Aorta (tissue), 5 donors: Measurements from ENCODE around the gene AVPI1. TPM values are rescaled to one million over a fixed set of nuclear protein-coding genes. Genes with fewer than 3 reads are reported as not detected.

ENCODE experiments used
- ATAC-seq: fragments of 200-7000 bp; cut with Tn5 transposase; one replicate; pipeline ENCODE4 v1.9.1; 2022; ENCODE audit warnings: moderate library complexity; ENCODE audit not compliant: low FRiP score
- DNase-seq, 2 donors: peaks; one replicate each; pipeline ENCODE4 v3.0.0-alpha.2; 2020
- H3K27ac ChIP-seq, 2 donors: one replicate each; pipeline ENCODE4 v1.5.1; 2013; ENCODE audit warnings: low read length in 2 of 2, mild to moderate bottlenecking in 2 of 2, moderate library complexity in 2 of 2, control low read depth in 1 of 2, inconsistent platforms in 1 of 2, low read depth in 1 of 2
- H3K27me3 ChIP-seq, 2 donors: one replicate each; pipeline ENCODE4 v1.6.1; 2013; ENCODE audit warnings: control low read depth in 1 of 2, low read length in 1 of 2, mild to moderate bottlenecking in 1 of 2, moderate library complexity in 1 of 2; ENCODE audit not compliant: insufficient read depth in 2 of 2, control insufficient read depth in 1 of 2
- H3K36me3 ChIP-seq, 2 donors: one replicate each; pipeline ENCODE4 v1.6.1; 2013; ENCODE audit warnings: control low read depth in 1 of 2, low read length in 1 of 2, mild to moderate bottlenecking in 1 of 2; ENCODE audit not compliant: insufficient read depth in 2 of 2, control insufficient read depth in 1 of 2
- H3K4me1 ChIP-seq, 2 donors: one replicate each; pipeline ENCODE4 v1.6.1; 2013; ENCODE audit warnings: low read length in 2 of 2, control low read depth in 1 of 2, mild to moderate bottlenecking in 1 of 2, moderate library complexity in 1 of 2; ENCODE audit not compliant: insufficient read depth in 2 of 2, control insufficient read depth in 1 of 2
- H3K4me3 ChIP-seq, 2 donors: one replicate each; pipeline ENCODE4 v1.5.1; 2013; ENCODE audit warnings: low read length in 2 of 2, control low read depth in 1 of 2, mild to moderate bottlenecking in 1 of 2
- H3K9me3 ChIP-seq: one replicate; pipeline ENCODE4 v1.6.1; 2013; ENCODE audit warnings: mild to moderate bottlenecking, low read length; ENCODE audit not compliant: control insufficient read depth
- WGBS, 2 donors: extraction: QIAGEN DNeasy Blood & Tissue Kit; methylation state at CpG; one replicate each; pipeline ENCODE4 v1.1.7; 2013; 5-methylcytosine and 5-hydroxymethylcytosine counted together
- intact Hi-C, 2 donors: fragments of 100-400 bp; cut with DNase I; formaldehyde crosslinking; loops; one replicate each; pipeline versions ENCODE4 v1.14.2 to v1.15.0; 2022
- polyA plus RNA-seq, 2 donors: library from polyadenylated mRNA; stranded (reverse); fragments of 200-250 nt; gene quantifications; one replicate each; pipeline ENCODE4 v1.2.3, GENCODE V29; 2013
- total RNA-seq, 2 donors: library from RNA; stranded (reverse); fragmentation: NEBNext Ultra II Directional; extraction: Animal tissue kit (Norgen Biotek cat#: 25700); gene quantifications; one replicate each; pipeline ENCODE4 v1.2.1, GENCODE V29; 2021
- donor health status: healthy with polysubstance abuse.
- donor health status: Bipolar disorder and iron deficiency.
- donor health status: DM: no; HTN: no; CAD: no.
- donor health status: DM: no; HTN: no; CAD: no.
- donor health status: DM: yes; HTN: yes; CAD: no.

The AVPI1 gene
- total and polyA plus RNA-seq, 4 donors, result 12.4 to 18.3 (median 16.1) TPM

DNA sequence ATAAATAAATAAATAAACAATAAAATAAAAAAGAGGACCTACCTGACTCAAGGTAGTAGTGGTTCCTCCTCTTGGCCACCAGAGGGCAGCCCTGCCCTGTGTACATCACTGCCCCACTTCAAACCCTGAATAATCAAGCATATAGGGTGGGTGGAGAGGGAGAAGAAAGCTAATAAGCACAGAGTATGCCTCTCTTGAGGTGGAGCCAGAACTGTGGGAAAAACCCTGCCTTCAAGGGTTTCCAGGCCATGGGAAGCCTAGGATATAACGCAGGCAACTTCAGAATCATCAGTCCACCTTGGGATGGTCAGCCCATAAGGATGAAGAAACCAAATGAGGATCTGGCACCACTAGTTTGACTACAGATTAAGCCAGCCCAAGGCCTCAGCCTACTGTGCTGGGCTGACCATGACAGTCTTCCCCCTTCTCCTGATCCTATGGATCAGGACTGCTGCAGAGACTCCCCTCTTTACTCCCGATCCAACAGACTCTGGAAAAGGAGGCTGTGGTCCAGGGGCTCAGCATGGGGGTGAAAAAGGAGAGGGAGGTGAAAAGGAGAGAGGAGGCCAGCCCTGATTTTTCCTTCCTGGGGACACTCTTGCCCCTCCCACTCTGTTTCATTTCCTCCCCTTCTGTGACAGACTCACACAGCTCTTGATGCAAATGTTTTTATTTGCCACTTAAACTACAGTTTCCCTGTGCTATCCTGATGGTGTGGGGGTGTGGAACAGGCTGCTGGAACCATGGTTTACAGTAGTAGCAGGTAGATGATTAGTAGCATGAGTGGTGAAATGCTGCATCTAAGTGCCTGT, 10.1 kb downstream of the AVPI1 start:
- intact Hi-C loops, result loop anchor here (2.0 kb wide), 1 partner anchor 54 kb away; no protein-coding TSS in a partner anchor
- DNase-seq, result no peak
- no peaks in the 10 kb centered on the region for H3K27me3 ChIP-seq
- no peak overlapping the region for H3K4me3 ChIP-seq
- WGBS, 2 donors, result 87 to 93% methylated on average over 2 of the region's 2 CpGs
- peak; percentile 72 for ATAC-seq
- H3K36me3 ChIP-seq, result peaks cover 4 to 13% of the 10 kb centered on the region in 2 donors
- no peaks in the 10 kb centered on the region for H3K9me3 ChIP-seq
- H3K27ac ChIP-seq, result no peak overlapping the region
- H3K4me1 ChIP-seq, result no peaks in the 10 kb centered on the region

DNA sequence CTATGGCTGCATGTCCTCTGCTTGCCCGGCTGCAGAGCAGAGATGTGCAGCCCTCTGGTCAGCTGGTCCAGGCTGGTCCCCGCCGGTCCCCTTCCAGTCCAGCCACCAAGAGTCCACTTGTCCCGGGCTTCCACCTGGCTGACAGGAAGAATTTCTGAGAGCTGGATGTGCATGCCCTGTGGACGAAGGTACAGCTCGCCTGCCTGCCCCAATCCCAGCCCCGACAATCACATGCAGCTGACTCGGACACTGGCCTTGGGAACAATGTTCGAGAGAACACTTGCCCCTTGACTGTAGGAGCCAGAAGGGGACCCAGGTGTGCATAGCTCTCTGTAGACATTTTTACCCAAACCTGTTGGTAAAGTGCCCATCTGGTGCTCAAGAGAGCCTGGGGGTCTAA, 11.8 kb downstream of the AVPI1 start:
- ATAC-seq (no peak), DNase-seq (no peak)
- Histone ChIP-seq H3K27ac (no peak overlapping the region), H3K4me1 (no peaks in the 10 kb centered on the region), H3K4me3 (no peak overlapping the region), H3K27me3 (no peaks in the 10 kb centered on the region), H3K36me3 (peaks cover 7 to 13% of the 10 kb centered on the region in 2 donors), H3K9me3 (no peaks in the 10 kb centered on the region)
- intact Hi-C loops, result no loop called here
- 86 to 96% methylated on average over 9 of the region's 9 CpGs for WGBS, 2 donors

DNA sequence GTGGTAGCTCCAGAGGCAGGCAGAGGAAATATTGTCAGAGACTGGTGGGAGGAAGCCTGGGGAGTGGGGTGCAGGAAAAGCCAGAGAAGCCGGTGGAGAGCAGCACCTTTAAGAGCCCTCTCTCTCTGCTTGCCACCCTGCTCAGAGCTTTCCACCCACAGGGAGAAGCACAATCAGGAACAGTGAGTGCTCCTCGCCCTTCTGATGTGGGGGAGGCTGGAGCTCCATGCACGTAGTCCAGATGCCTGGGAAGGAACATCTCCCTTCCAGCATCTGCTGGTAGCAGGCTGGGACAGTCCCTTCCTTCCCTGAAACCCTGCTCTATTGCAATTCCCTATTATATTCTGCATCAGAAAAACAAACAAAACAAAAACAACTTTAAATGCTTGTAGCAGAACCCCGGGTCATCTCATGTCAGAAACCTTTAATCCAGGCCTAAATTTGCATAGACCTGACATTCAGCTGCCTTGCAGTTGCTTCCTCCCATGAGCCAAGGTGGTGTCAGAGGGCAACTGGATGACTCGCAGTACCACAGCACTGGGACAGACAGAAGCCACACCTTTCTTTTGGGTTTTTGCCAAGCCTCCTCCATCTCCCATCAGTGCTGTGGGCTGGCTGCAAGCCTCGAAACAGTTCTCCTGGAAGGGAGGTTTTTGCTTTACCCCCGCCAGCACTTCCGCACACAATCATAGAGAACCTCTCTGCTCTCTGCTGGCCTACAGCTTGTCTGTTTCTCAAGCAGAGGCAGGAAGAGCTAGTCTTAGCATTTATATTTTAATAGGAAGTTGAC, 13.1 kb downstream of the AVPI1 start:
- H3K27me3 ChIP-seq, result no peaks in the 10 kb centered on the region
- H3K4me1 ChIP-seq, result no peaks in the 10 kb centered on the region
- ATAC-seq, result no peak
- intact Hi-C loops, result no loop called here
- DNase-seq, result no peak
- H3K9me3 ChIP-seq, result no peaks in the 10 kb centered on the region
- no peak overlapping the region for H3K4me3 ChIP-seq
- H3K27ac ChIP-seq, result no peak overlapping the region
- 78 to 79% methylated on average over 8 of the region's 8 CpGs for WGBS, 2 donors
- H3K36me3 ChIP-seq, result peaks cover 10 to 11% of the 10 kb centered on the region in 2 donors

DNA sequence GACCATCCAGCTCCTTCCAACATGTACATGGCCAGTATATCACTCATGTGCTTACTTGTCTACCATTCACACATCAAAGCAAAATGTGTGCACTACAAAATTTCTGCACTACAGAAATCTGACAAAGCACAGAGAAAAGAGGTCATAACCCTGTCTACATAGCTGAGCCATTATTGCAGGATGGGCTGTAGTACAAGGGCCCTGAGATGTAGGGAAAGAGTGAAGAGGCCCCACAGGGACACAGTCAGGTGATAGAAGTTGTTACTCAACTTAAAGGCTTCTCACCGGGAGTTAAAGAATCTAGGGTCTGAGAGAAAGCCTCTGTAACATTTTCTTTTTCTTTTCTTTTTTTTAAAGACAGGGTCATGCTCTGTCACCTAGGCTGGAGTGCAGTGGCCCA, 17.5 kb downstream of the AVPI1 start:
- Histone ChIP-seq H3K27ac (no peak overlapping the region), H3K4me1 (no peaks in the 10 kb centered on the region), H3K27me3 (no peaks in the 10 kb centered on the region), H3K4me3 (no peak overlapping the region), H3K36me3 (peaks cover 10 to 19% of the 10 kb centered on the region in 2 donors), H3K9me3 (no peaks in the 10 kb centered on the region)
- no peak for DNase-seq
- WGBS, 2 donors, result 77% methylated on average over 1 of the region's 1 CpG
- ATAC-seq, result no peak
- intact Hi-C loops, result no loop called here

GRCh38 chr10:97667463-97667862, 19.6 kb downstream of the AVPI1 start:
- Histone ChIP-seq H3K4me1 (no peaks in the 10 kb centered on the region), H3K4me3 (no peak overlapping the region), H3K9me3 (no peaks in the 10 kb centered on the region), H3K36me3 (peaks cover 8 to 22% of the 10 kb centered on the region in 2 donors), H3K27me3 (no peaks in the 10 kb centered on the region), H3K27ac (no peak overlapping the region)
- 72 to 84% methylated on average over 6 of the region's 6 CpGs for WGBS, 2 donors
- no peak for ATAC-seq
- DNase-seq, result no peak
- intact Hi-C loops, result no loop called here

DNA sequence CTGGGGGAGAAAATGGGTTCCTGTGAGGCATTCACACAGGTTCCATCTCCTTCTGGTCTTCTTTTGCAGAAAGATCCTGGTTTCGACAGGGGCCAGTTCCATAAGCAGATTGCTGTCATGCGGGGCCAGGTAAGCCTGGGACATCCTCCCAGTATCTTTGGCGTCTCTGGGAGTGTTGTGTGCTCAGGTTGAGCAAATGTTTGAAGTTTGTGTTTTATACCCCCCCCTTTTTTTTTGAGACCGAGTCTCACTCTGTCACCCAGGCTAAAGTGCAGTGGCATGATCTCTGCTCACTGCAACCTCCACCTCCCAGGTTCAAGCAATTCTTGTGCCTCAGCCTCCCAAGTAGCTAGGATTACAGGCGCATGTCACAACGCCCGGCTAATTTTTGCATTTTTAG, 20.0 kb downstream of the AVPI1 start:
- no peaks in the 10 kb centered on the region for H3K27me3 ChIP-seq
- H3K36me3 ChIP-seq, result peaks cover 8 to 22% of the 10 kb centered on the region in 2 donors
- no peak overlapping the region for H3K4me3 ChIP-seq
- no peaks in the 10 kb centered on the region for H3K4me1 ChIP-seq
- intact Hi-C loops, result no loop called here
- no peak overlapping the region for H3K27ac ChIP-seq
- no peak for ATAC-seq
- DNase-seq, result no peak
- WGBS, 2 donors, result 93 to 94% methylated on average over 7 of the region's 7 CpGs
- no peaks in the 10 kb centered on the region for H3K9me3 ChIP-seq

GRCh38 chr10:97664282-97664850, 22.7 kb downstream of the AVPI1 start:
- H3K9me3 ChIP-seq, result no peaks in the 10 kb centered on the region
- 80 to 87% methylated on average over 1 of the region's 1 CpG for WGBS, 2 donors
- no peaks in the 10 kb centered on the region for H3K27me3 ChIP-seq
- H3K36me3 ChIP-seq, result peaks cover 8 to 16% of the 10 kb centered on the region in 2 donors
- H3K27ac ChIP-seq, result no peak overlapping the region
- no peak for DNase-seq
- H3K4me1 ChIP-seq, result no peaks in the 10 kb centered on the region
- H3K4me3 ChIP-seq, result no peak overlapping the region
- intact Hi-C loops, result no loop called here
- ATAC-seq, result no peak

GRCh38 chr10:97659589-97659988, 27.5 kb downstream of the AVPI1 start:
- Histone ChIP-seq H3K27ac (no peak overlapping the region), H3K27me3 (no peaks in the 10 kb centered on the region), H3K36me3 (peaks cover 5 to 6% of the 10 kb centered on the region in 2 donors), H3K4me3 (no peak overlapping the region), H3K9me3 (no peaks in the 10 kb centered on the region), H3K4me1 (no peaks in the 10 kb centered on the region)
- 52 to 55% methylated on average over 1 of the region's 1 CpG for WGBS, 2 donors
- DNase-seq (no peak), ATAC-seq (no peak)
- intact Hi-C loops, result no loop called here
